ENCODE results near the gene NCOR1.
"Not testable (repeated sequence)": the region's sequence is repeated elsewhere in the genome, so short reads cannot be mapped to it uniquely, and the experiment has no call there.

The NCOR1 gene

DNA sequence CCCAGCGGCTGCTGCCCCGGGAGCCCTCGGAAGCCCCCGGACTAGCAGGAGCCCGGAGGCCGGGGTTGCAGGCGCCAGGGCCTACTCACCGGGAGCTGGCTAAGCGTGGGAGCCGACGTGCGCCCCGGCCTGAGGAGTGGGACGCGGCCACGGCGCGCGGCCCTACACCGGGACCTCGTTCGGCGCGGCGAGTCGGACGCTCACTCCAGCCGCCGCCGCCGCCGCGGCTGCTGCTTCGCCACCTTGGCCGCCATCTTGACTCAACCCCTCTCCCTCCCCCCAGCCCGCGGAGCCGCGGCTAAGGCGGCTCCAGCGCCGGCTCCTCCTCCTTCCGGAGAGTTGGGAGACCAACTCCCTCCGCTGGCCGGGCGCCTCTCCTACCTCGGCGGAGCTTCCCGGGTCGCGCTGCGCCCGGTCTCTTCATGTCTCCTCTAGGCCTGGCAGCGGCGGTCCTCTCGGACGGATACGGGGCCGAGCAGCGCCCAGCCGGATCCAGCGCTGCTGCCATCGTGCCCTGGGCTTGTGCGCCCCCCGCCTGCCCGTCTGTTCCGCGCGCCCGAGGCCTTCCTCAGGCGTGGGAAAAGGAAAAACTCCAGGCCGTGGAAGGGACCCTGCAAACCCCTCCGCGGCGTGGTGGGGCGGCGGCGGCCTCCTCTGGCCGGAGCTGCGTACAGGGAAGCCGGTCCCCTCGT lies at the start of gene NCOR1:
TSS of gene NCOR1 (minus strand) at position 262 of the 692 bp plus-strand sequence. CDS start 20,965 bp downstream, outside the sequence.
- peak; percentile 98 for DNase-seq (ENCODE audit: low read depth, low spot score)

DNA sequence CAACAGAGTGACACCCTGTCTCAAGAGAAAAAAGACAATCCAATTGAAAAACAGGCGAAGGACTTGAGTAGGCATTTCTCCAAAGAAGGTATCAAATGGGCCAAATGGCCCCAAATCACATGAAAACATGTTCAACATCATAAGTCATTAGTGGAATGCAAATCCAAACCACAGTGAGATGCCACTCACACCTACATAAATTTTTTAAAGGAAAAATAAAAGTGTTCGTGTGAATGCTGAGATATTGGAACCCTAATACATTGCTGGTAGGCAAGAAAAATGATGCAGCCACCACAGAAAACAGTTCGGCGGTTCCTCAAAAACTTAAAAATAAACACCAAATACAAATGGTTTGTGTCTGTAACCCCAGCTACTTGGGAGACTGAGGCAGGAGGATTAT lies 46.9 kb upstream of the NCOR1 start:
- DNase-seq (ENCODE audit: low read depth, low spot score) = no peak

GRCh38 chr17:16261049-16261448 lies 45.7 kb upstream of the NCOR1 start:
- no peak for DNase-seq (ENCODE audit: low read depth, low spot score)

DNA sequence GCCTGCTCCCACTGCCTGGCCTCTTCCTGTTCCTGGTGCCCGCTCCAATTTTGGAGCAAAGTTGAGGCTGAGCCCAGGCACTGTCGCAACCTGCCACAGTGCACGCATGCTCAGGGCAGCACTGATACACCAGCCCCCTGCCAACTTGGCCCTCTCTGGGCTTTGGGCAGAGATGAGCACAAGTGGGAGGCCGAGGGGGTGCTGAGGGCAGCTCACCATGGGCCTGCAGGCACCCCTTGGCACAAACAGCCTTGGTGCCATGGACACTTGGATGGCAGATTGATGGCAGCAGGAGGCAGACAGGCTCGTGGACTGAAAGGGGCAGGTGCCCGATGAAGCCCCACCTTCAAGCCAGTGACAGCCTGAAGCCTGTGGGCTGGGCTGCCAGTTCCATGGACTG lies 44.6 kb upstream of the NCOR1 start:
- no peak for DNase-seq (ENCODE audit: low read depth, low spot score)

- no peak for DNase-seq (ENCODE audit: low read depth, low spot score)
Measured at GRCh38 chr17:16258901-16259300, 43.6 kb upstream of the NCOR1 start.

DNA sequence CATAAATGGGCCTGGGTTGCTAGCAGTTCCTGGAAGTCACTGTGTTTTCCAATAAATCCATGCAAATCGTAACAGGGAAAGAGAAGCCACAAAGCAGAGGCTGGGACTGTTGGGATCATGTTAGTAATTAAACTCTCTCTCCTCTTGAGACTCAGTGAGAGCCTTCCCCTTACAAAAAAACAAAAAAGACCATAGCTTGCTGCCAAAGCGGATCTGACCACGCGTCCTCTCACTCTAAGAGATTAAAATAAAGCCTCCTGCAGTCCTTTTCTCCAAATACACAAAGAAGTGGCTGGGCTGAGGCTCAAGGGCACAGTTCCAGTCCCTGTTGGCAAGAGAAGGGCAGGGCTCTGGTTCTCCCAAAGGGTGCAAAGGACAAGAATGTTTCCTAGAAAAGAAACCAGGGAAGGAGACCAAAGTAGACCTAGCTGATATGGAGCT lies 40.2 kb upstream of the NCOR1 start:
- DNase-seq (ENCODE audit: low read depth, low spot score) = peak; percentile 83

DNA sequence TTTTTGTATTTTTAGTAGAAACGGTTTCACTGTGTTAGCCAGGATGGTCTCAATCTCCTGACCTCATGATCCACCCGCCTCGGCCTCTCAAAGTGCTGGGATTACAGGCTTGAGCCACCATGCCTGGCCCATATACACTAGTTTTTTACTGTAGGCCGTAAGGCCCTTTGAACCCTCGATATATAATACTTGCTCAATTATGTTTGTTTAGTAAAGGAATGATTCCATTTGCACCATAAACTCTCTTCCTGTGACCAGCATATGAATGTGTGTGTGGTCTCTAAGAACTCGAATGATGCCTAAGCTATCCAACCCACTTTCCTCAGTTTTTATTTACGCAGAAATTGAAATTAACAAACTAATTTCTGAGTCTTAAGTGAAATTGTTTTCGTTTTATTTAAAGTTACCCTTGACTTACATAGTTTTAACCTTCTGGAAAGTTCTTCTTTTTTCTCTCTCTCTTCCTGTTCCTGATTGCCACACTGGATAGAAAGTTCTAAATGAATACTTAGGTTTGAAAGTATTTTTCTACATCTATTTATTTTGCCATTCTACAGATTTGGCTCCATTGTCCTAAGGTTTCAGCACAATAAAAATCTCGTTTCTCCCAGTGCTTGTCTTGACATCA lies 39.6 kb upstream of the NCOR1 start:
- no peak for DNase-seq (ENCODE audit: low read depth, low spot score)

GRCh38 chr17:16251556-16251955 lies 36.2 kb upstream of the NCOR1 start:
- DNase-seq (ENCODE audit: low read depth, low spot score) = no peak

DNA sequence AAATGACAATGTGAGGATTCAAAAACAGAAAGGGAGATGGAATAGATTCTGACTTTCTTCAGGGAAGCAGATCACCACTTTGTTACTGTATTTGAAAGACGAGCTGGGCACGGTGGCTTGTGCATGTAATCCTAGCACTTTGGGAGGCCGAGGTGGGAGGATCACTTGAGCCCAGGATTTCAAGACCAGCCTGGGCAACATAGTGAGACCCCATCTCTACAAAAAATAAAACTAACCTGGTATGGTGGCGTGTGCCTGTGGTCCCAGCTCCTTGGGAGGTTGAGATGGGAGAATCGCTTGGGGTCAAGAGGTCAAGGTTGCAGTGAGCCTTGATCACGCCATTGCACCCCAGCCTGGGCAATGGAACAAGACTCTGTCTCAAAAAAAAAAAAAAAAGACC lies 35.7 kb upstream of the NCOR1 start:
- no peak for DNase-seq (ENCODE audit: low read depth, low spot score)

GRCh38 chr17:16250635-16251034 lies 35.3 kb upstream of the NCOR1 start:
- no peak for DNase-seq (ENCODE audit: low read depth, low spot score)

GRCh38 chr17:16247586-16247984 lies 32.3 kb upstream of the NCOR1 start:
- DNase-seq (ENCODE audit: low read depth, low spot score) = no peak

GRCh38 chr17:16243801-16244567 lies 28.6 kb upstream of the NCOR1 start:
- DNase-seq (ENCODE audit: low read depth, low spot score) = no peak

DNA sequence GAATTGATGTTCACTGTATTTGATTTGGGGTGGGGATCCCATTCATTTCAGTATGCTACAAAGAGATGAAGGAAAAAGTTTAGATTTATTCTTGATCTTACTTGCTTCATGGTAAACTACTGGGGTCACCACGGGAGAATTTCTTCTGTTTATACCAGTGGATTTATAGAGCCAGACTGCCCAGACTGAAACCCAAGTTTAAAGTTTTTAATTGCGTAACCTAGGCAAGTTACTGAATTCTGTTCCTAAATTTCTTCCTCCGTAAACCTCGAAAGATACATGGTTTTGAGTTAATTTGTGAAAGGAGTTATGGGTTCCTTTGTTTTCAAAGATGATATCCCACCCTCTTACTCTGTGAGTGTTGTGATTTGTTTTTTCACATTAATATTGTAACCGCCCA lies 28.1 kb upstream of the NCOR1 start:
- no peak for DNase-seq (ENCODE audit: low read depth, low spot score)

GRCh38 chr17:16241906-16242399 lies 26.6 kb upstream of the NCOR1 start:
- no peak for DNase-seq (ENCODE audit: low read depth, low spot score)

DNA sequence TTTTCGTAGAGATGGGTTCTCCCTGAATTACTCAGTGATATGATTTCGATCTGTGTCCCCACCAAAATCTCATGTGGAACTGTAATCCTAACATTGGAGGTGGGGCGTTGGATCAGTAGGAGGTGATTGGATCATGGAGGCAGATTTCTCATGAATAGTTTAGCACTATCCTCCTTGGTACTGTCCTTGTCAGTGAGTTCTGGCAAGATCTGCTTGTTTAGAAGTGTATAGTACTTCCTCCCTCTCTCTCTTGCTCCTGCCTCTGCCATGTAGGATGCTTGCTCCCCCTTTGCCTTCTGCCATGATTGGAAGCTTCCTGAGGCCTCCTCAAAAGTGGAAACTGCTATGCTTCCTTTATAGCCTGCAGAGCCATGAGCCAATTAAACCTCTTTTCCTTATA lies 24.6 kb upstream of the NCOR1 start:
- no peak for DNase-seq (ENCODE audit: low read depth, low spot score)

DNA sequence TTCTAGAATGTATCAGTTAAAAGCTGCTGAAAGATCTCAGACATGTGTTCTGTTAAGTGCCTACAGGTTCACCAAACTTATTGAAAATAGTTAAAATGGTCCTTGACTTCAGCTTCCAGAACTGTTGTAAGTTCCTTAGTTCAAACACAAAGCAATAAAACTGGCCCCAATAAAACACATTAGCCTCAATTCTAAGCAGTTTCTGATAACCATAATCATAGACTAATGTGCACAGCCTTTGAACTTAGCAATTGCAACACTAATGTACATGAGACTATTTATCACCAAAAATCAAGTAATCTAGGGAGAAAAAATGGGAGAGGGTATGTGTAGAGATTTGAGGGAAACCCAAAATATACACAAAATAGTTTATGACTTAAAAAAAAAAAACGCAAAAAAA lies 17.1 kb upstream of the NCOR1 start:
- DNase-seq (ENCODE audit: low read depth, low spot score) = no peak

GRCh38 chr17:16229912-16230561 lies 14.7 kb upstream of the NCOR1 start:
- DNase-seq (ENCODE audit: low read depth, low spot score) = not testable (repeated sequence)

GRCh38 chr17:16222406-16222805 lies 7.1 kb upstream of the NCOR1 start:
- DNase-seq (ENCODE audit: low read depth, low spot score) = no peak

DNA sequence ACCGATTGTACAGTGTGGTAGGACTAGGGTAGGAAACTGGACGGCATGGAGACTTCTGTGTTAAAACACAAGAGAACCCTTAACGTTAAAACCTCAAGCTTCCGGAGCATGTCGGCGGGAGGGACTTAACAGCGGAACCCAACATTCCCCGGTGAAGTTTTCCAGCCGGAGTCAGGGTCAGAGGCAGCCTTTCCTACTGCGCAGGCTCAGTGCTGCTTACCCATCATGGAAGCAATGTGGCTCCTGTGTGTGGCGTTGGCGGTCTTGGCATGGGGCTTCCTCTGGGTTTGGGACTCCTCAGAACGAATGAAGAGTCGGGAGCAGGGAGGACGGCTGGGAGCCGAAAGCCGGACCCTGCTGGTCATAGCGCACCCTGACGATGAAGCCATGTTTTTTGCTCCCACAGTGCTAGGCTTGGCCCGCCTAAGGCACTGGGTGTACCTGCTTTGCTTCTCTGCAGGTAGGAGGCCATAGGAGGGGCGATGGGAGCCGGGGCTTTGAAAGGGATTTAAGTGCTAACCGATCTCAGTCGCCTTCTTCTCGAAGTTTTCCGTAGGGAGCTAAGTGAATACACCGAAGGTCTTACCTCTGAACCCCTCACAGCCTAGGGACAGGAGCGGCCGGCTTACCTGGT lies 1.8 kb upstream of the NCOR1 start, which contains the start of gene PIGL:
TSS of gene PIGL (plus strand) at position 209 of the 634 bp plus-strand sequence. CDS start at position 226, 17 bp downstream.
- DNase-seq (ENCODE audit: low read depth, low spot score) = peak; percentile 95

DNA sequence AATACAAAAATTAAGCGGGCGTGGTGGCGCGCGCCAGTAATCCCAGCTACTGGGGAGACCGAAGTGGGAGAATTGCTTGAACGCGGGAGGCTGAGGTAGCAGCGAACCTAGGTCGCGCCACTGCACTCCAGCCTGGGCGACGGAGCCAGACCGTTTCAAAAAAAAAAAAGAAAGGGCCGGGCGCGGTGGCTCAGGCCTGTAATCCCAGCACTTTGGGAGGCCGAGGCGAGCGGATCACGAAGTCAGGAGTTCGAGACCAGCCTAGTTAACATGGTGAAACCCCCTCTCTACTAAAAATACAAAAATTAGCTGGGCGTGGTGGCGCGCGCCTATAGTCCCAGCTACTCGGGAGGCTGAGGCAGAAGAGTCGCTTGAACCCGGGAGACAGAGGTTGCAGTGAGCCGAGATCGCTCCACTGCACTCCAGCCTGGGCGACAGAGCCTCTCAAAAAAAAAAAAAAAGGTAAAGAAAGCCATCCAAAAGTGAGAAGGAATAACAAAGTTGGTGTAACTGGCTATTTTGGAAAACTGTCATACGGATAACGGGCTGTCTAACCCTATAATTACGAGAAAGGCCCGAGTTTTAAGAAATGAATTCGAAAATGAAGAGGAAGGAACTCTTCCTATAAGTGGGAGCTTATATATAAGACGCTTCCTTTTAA lies 1.1 kb upstream of the NCOR1 start:
- not testable (repeated sequence) for DNase-seq (ENCODE audit: low read depth, low spot score)

DNA sequence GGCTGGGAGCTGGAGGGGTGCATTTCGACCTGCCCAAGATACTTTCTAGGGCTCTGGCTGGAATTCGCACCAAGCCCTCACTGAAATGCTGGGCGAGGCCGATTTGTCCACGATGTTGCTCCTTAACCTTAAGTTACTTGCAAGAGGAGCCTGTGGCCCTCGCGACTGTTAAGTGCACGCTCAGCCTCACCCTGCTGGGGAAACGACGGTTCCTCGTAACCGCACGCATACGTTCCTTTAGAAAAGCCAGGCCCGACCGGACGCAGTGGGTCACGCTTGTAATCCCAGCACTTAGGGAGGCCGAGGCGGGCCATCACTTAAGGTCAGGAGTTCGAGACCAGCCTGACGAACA lies 607 bp upstream of the NCOR1 start:
- no peak for DNase-seq (ENCODE audit: low read depth, low spot score)

All from astrocyte of the hippocampus (primary cell).